ENCODE data around the gene FANCC.

The FANCC gene

GRCh38 chr9:95138474-95138873 lies 179.0 kb downstream of the FANCC start:
- no peak for DNase-seq

GRCh38 chr9:95137587-95138145 lies 179.8 kb downstream of the FANCC start:
- no peak for DNase-seq

GRCh38 chr9:95135756-95136155 lies 181.8 kb downstream of the FANCC start:
- DNase-seq: no peak

GRCh38 chr9:95134457-95134881 lies 183.0 kb downstream of the FANCC start:
- no peak for DNase-seq

GRCh38 chr9:95133325-95133705 lies 184.2 kb downstream of the FANCC start:
- no peak for DNase-seq

- no peak for DNase-seq
Measured at GRCh38 chr9:95132366-95133324, 184.9 kb downstream of the FANCC start.

GRCh38 chr9:95131023-95131943 lies 186.2 kb downstream of the FANCC start:
- peak; percentile 84 for DNase-seq

GRCh38 chr9:95130484-95130883 lies 187.0 kb downstream of the FANCC start:
- no peak for DNase-seq

GRCh38 chr9:95129476-95130291 lies 187.8 kb downstream of the FANCC start:
- DNase-seq: no peak

- no peak for DNase-seq
Measured at GRCh38 chr9:95128177-95128524, 189.4 kb downstream of the FANCC start.

GRCh38 chr9:95127249-95128176 lies 190.0 kb downstream of the FANCC start:
- DNase-seq: peak; percentile 91

GRCh38 chr9:95126739-95127138 lies 190.8 kb downstream of the FANCC start:
- DNase-seq: no peak

GRCh38 chr9:95125652-95126051 lies 191.9 kb downstream of the FANCC start:
- DNase-seq: no peak

- no peak for DNase-seq
Measured at GRCh38 chr9:95124582-95125367, 192.7 kb downstream of the FANCC start.

- DNase-seq: no peak
Measured at GRCh38 chr9:95120781-95121370, 196.6 kb downstream of the FANCC start.

GRCh38 chr9:95118596-95118995 lies 198.9 kb downstream of the FANCC start:
- DNase-seq: no peak

GRCh38 chr9:95116808-95117204 lies 200.7 kb downstream of the FANCC start:
- no peak for DNase-seq

GRCh38 chr9:95116002-95116807 lies 201.3 kb downstream of the FANCC start:
- no peak for DNase-seq

- DNase-seq: no peak
Measured at GRCh38 chr9:95115104-95115503, 202.4 kb downstream of the FANCC start.
